ENCODE measurements around the gene BAZ1B.
"Not testable (repeated sequence)": the region's sequence is repeated elsewhere in the genome, so short reads cannot be mapped to it uniquely, and the experiment has no call there.

DNA sequence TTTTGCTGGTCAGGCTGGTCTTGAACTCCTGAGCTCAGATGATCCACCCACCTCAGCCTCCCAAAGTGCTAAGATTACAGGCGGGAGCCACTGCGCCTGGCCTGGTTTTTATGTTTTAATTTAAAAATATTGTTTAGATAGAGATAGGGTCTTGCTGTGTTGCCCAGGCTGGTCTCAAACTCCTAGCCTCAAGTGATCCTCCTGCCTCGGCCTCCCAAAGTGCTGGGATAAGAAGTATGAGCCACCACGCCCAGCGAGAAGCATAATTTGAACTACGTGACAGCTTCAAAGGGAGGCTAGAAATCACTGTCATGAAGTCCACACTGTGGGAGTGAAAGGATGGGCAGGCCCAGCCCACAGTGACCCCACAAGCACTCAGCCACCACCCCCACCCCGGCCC lies 13.8 kb upstream of the BAZ1B start:
- not testable (repeated sequence) for TF ChIP-seq ETS2 (tag; IDR thresholded peaks at IDR 0.05; ENCODE audit: borderline replicate concordance, poor library complexity, severe bottlenecking); SPI1 (IDR thresholded peaks at IDR 0.05; ENCODE audit: borderline replicate concordance, low read depth, low read length); IRF2 (CRISPR knock-in tag; IDR thresholded peaks at IDR 0.05); NFYB (IDR thresholded peaks at IDR 0.05; ENCODE audit: extremely low read depth, insufficient read length); SREBF1 (IDR thresholded peaks at IDR 0.05; ENCODE audit: borderline replicate concordance, low read depth, low read length); EP300 (IDR thresholded peaks at IDR 0.05; ENCODE audit: low read length); MYC (IDR thresholded peaks at IDR 0.05; ENCODE audit: low read depth, low read length); MYC (CRISPR knock-in tag; IDR thresholded peaks at IDR 0.05; ENCODE audit: borderline replicate concordance, low read depth); PML (IDR thresholded peaks at IDR 0.05; ENCODE audit: low read length); TAF1 (IDR thresholded peaks at IDR 0.05; ENCODE audit: control insufficient read depth, extremely low read depth, insufficient read depth, low read length, severe bottlenecking); ZNF561 (CRISPR knock-in tag; conservative IDR thresholded peaks at IDR 0.05); ZC3H8 (IDR thresholded peaks at IDR 0.05)
- TF ChIP-seq, protein P1, sequence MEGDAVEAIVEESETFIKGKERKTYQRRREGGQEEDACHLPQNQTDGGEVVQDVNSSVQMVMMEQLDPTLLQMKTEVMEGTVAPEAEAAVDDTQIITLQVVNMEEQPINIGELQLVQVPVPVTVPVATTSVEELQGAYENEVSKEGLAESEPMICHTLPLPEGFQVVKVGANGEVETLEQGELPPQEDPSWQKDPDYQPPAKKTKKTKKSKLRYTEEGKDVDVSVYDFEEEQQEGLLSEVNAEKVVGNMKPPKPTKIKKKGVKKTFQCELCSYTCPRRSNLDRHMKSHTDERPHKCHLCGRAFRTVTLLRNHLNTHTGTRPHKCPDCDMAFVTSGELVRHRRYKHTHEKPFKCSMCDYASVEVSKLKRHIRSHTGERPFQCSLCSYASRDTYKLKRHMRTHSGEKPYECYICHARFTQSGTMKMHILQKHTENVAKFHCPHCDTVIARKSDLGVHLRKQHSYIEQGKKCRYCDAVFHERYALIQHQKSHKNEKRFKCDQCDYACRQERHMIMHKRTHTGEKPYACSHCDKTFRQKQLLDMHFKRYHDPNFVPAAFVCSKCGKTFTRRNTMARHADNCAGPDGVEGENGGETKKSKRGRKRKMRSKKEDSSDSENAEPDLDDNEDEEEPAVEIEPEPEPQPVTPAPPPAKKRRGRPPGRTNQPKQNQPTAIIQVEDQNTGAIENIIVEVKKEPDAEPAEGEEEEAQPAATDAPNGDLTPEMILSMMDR (IDR thresholded peaks at IDR 0.05 in 2 of 3, conservative IDR thresholded peaks at IDR 0.05 in 1 of 3; ENCODE audit: insufficient read depth in 2 of 3, low read depth in 1 of 3, low read length in 3 of 3), result not testable (repeated sequence)
